CD4-positive, alpha-beta T cell treated with Interleukin-4 for 1 hour (primary cell): ENCODE results near the gene DKK1.
"Not testable (repeated sequence)": the region's sequence is repeated elsewhere in the genome, so short reads cannot be mapped to it uniquely, and the experiment has no call there.

Experiments used
- DNase-seq, 2 donors: peaks; one replicate each; pipeline ENCODE4 v3.0.0-alpha.2; 2020 to 2022

The DKK1 gene

DNA sequence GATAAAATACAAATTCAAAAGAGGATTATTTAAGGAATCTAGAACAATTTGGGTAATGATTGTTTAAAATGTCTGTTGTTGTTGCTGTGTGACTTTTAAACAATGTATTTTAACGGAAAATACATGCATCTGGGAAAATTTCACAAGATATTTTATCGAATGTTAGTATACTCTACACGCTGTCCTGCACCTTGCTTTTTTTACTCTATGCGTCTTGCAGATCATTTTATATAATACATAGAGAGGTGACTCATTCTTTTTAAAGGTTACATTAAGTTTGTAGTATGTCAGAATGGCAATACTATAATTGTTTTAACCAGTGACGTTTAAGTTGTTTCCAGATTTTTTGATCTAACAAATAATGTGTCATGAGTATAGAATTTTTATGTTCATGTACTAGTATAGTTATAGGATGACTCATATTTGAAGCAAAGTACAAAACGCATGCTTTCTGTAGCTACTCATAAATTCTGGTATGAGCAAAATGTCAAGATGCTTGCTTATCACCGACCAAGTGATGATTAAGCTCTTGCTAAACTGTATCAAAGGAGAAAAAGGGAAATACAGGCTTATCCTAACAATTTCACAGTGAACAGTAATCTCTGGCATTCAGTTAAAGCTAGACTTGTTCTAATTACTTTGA is 4.9 kb downstream of the DKK1 start:
- no peak for DNase-seq

- DNase-seq, result no peak
Measured at GRCh38 chr10:52319926-52320325, 5.8 kb downstream of the DKK1 start.

DNA sequence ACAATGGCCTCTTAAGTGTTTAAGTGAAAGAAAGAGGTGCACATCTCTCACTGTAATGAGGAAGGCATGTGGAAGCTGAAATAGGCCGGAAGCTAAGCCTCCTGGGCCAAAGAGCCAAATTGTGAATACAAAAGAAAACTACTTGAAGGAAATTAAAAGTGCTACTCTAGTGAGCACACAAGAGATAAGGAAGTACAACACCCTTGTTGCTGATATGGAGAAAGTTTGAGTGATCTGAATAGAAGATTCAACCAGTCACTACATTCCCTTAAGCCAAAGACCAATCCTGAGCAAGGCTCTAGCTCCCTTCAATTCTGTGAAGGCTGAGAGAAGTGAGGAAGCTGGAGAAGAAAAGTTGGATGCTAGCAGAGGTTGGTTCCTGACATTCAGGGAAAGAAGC is 8.2 kb downstream of the DKK1 start:
- no peak for DNase-seq

GRCh38 chr10:52322936-52323335 is 8.9 kb downstream of the DKK1 start:
- no peak for DNase-seq

- DNase-seq, result no peak
Measured at GRCh38 chr10:52326382-52326781, 12.3 kb downstream of the DKK1 start.

DNA sequence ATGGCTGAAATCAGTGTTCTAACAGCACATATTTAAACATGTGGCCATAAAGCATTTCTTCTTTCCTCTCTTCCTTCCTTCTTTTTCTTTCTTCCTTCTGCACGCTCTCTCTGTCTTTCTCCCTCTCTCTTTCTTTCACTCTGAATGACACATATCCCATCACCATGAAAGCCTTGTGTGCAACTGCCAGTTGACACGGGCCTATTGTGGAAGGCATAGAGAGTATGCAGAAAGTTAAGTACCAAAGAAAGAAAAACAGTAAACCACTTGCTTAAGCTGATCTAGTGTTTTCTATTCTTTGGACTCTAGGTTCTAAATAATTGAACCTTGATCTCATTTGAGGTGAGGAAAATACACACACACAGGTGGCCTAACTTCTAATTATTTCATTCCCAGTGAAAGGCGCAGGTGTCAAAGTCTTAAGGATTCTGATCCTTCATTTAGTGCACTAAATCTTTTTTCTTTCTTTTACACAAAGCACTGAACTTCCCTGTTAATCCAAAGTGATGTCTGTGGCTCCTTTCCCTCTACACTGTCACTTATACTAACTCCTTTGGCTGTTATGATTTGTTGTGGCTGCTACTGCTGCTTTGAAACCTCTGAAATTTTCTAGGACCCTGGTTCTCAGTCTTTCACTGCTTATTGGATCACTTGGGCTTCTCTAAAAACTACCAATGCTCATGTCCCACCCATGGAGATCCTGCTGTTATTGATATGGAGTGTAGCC is 17.7 kb downstream of the DKK1 start:
- no peak for DNase-seq

GRCh38 chr10:52332815-52333214 is 18.7 kb downstream of the DKK1 start:
- DNase-seq, result no peak

DNA sequence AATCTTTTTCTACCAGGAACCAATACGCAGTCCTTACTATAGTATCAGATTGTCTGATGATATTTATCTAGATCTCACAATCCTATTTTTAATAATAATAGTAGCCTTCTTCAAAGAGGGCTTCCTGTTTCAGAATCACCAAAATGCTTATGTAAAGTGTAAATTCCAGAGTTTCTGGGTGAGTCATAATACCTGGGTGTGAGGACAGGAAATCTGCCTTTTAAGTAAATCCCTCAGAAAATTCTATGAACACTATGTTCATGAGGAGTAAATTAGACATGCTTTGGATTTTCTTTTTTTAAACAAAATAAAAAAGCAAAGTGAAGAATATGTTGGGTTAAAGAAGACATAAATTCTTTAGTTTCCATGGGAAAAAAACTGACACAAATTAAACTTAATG is 20.5 kb downstream of the DKK1 start:
- no peak for DNase-seq

DNA sequence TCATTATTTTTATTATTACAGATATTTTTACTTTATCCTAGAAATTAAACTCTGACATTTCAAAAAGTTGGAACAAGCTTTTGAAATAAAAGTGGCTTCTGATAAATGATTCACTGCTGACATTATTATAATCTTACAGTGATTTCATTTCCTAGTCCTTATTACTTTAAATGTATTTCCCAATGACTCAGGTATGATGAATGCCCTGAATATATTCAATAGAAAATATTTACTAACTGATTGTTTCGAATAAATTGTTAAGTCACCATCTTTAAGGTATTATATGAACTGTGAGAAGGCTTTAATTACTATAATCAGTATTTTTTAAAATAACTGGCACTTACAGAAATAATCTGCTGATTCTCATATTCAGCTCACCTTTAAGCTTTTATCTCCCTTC is 21.6 kb downstream of the DKK1 start:
- no peak for DNase-seq

DNA sequence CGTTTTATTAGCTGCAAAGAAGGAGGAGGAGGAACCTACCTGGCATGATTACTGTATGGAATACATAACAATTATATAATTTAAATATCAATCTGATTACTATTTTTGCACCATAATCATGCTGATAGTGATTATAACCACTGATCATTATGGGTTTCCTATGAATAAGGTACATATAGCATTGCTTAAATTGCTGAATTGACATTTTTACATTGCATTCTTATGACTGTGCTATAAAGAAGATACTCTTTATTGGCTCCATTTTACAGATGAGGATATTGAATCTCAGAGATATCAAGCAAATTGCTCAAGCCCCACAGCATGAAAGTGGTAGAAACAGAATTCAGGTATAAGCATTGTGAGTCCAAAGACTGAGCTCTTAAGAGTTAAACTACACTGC is 23.1 kb downstream of the DKK1 start:
- DNase-seq, result no peak

DNA sequence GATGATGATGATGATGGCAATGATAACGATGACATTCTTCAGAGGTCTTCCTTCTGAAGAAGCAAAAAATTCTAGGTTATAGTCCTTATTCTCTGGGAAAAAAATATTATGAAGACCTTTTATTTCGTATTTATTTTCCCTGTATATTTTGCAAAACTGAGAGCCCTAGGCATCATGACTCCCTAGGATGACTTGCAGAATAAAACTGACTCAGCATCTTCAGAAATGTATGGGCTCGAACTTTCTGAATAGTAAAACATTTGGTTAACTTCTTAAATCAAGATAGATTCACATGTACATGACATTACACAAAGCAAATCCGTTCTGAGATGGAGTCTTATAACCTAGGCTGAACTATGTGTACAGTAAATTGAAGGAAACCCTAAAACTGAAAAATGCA is 29.4 kb downstream of the DKK1 start:
- DNase-seq, result no peak

DNA sequence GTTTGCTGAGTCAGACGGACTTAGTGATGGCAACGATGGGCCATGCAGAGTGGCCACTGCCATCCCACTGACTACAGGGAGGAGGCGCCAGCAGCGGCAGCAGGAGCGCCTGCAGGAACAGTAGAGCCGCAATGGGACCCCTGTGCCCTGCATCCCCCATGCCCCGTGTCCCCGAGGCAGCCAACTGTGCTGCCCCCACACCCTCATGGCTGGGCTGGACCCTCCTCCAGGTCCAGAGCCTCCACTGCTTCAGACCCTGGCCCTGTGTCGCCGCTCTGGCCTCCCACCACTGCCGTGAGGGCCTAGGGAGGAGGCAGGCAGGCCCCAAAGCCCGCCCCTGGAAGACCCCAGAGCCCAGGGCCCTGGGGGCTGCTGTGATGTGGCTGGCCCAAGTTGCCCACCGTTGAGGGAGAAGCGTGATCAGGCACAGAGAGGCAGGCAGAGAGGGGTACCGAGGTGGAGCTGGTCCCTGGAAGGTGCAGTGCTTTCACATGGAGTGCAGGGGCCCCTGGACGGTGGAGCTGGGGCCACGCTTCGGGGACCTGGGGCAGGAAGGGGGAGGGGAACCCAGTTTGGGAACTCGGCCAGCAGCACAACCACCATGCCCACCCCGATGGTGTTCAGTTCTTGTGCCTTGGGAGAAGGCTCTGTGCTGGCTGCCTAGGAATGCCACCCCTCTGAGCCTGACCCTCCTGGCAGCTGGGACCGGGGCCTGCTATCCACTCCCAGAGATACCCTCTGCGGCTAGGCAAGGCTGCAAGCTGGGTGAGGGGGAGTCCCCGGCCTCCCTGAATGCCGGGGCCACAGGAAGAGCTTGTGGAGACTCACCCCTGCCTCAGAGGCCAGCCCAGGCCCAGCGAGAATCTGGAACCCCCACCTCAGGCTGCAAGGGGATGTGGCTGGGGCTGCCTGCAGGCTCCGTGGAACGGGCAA is 32.6 kb downstream of the DKK1 start:
- no peak for DNase-seq

- DNase-seq, result no peak
Measured at GRCh38 chr10:52347327-52347667, 33.2 kb downstream of the DKK1 start.

DNA sequence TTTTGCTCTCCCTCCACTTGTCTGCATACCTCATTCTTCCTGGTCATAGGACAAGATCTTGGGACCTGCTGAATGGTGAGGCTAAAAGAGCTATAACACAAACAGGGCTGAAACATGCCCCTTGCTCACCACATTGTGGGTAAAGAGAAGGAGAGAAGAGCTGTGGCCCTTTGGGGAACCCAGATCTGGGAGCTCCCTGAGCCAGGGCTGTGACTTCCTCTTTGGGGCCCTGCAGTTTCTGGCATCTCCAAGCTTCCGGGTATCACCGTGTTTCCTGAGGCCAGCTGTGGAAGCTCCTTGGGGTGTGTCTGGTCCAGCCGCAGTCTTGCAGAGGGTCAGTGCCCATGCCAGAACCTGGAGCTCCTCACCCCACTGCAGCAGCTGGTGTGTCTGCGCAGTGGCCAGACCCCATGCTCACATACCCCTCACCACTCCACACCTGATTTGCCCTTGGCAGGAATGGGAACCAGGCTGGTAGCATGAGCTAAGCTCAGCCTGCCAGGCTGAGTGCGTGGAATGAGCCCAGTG is 34.0 kb downstream of the DKK1 start:
- no peak for DNase-seq

DNA sequence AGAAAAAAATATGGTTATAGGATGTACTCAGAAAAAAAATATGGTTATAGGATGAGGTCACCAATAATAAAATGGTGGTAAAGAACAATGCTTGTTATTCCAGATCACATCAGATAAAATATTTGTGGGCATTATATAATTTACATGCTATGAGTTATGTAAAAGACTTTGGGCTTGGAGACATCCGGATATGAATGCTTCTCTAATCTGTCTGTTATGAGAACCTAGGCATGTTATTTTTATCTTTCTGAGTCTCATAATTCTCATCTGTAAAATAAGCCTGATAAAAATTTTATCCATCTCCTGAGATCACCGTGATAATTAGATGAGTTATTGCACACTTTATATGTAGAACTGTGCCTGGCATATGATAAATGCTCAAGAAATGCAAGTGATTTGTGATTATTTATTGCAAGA is 37.8 kb downstream of the DKK1 start:
- no peak for DNase-seq

- no peak for DNase-seq
Measured at GRCh38 chr10:52353205-52353604, 39.1 kb downstream of the DKK1 start.

GRCh38 chr10:52353960-52354394 is 39.9 kb downstream of the DKK1 start:
- no peak for DNase-seq

- no peak for DNase-seq
Measured at GRCh38 chr10:52357971-52358370, 43.9 kb downstream of the DKK1 start.

DNA sequence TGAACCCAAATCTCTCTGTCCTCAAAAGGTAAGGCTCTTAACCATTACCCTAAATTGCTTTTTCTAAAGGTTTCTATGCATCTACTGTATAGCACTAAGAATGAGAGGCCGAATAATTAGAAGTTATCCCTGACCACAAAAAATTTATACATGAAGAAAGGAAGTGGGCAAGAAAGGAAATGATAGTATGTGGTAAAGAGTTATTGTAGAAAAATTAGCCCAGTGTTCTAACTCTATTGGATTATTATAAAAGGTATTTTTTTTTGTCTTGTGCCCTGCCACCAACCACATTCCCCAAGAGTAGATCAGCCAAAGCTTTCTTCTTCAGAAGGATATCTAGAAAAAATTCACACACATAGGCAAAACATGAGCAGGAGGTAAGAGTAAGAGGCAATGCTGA is 45.4 kb downstream of the DKK1 start:
- no peak for DNase-seq

GRCh38 chr10:52365547-52366432 is 51.7 kb downstream of the DKK1 start:
- DNase-seq, result not testable (repeated sequence)
